ENCODE measurements around the gene RGP1. TPM values are rescaled to one million over a fixed set of nuclear protein-coding genes. Genes with fewer than 3 reads are reported as not detected.

The RGP1 gene
- total and polyA plus RNA-seq, 3 donors from 2014 or later: 21.1 to 23.9 (median 21.4) TPM

GRCh38 chr9:35766997-35767396 lies 17.9 kb downstream of the RGP1 start:
- H3K9me3 ChIP-seq: no peaks in the 10 kb centered on the region
- H3K36me3 ChIP-seq (ENCODE audit: low read depth, missing control alignments): no peaks in the 10 kb centered on the region
- WGBS, 2 donors: 81 to 89% methylated on average over 2 of the region's 2 CpGs
- no peak for DNase-seq
- H3K4me1 ChIP-seq: peaks cover 16% of the 10 kb centered on the region
- H3K27me3 ChIP-seq: no peaks in the 10 kb centered on the region
- TF ChIP-seq CTCF (IDR thresholded peaks at IDR 0.05) (no peak), POLR2A (IDR thresholded peaks at IDR 0.05) (no peak)
- H3K27ac ChIP-seq: no peak overlapping the region
- H3K4me3 ChIP-seq: no peak overlapping the region
- intact Hi-C loops (cut with DNase I; ENCODE audit: low total_unique reads): no loop called here

GRCh38 chr9:35767458-35767857 lies 18.4 kb downstream of the RGP1 start:
- Histone ChIP-seq H3K9me3 (no peaks in the 10 kb centered on the region), H3K36me3 (ENCODE audit: low read depth, missing control alignments) (no peaks in the 10 kb centered on the region), H3K27me3 (no peaks in the 10 kb centered on the region), H3K4me1 (peaks cover 16% of the 10 kb centered on the region), H3K27ac (no peak overlapping the region), H3K4me3 (no peak overlapping the region)
- no peak for DNase-seq
- no peak for TF ChIP-seq POLR2A (IDR thresholded peaks at IDR 0.05)
- TF ChIP-seq CTCF (IDR thresholded peaks at IDR 0.05): no peak
- intact Hi-C loops (cut with DNase I; ENCODE audit: low total_unique reads): no loop called here
- 91 to 94% methylated on average over 1 of the region's 1 CpG for WGBS, 2 donors

DNA sequence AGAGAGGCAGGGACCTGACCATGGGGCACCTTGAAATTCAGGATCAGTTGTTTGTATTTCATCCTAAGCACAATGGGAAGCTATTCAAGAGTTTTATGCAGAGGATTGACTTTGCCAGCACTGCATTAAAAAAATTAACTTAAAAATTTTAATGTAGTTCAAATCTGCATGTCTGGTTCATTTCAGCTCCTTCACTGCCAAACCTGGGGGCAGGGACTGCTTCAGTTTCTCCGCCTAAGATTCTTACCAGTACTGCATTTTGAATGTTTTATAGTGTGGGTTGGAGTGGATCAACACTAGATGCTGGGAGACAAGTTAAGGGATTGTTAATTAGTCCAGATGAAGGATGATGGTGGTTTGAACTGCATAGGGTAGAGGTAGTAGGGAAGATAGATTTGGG lies 20.7 kb downstream of the RGP1 start:
- Histone ChIP-seq H3K4me1 (peaks cover 16% of the 10 kb centered on the region), H3K27me3 (no peaks in the 10 kb centered on the region), H3K36me3 (ENCODE audit: low read depth, missing control alignments) (no peaks in the 10 kb centered on the region), H3K4me3 (no peak overlapping the region), H3K9me3 (no peaks in the 10 kb centered on the region), H3K27ac (no peak overlapping the region)
- intact Hi-C loops (cut with DNase I; ENCODE audit: low total_unique reads): no loop called here
- TF ChIP-seq POLR2A (IDR thresholded peaks at IDR 0.05) (no peak), CTCF (IDR thresholded peaks at IDR 0.05) (no peak)
- no peak for DNase-seq
- 92 to 97% methylated on average over 1 of the region's 1 CpG for WGBS, 2 donors

- Histone ChIP-seq H3K9me3 (no peaks in the 10 kb centered on the region), H3K4me1 (peaks cover 25% of the 10 kb centered on the region), H3K4me3 (no peak overlapping the region), H3K27me3 (no peaks in the 10 kb centered on the region), H3K36me3 (ENCODE audit: low read depth, missing control alignments) (no peaks in the 10 kb centered on the region), H3K27ac (peak overlapping the region in 1 of 2 donors; percentile 37)
- 24 to 39% methylated on average over 4 of the region's 4 CpGs for whole genome bisulfite sequencing, 2 donors
- DNase-seq: peak; percentile 60
- intact Hi-C loops (cut with DNase I; ENCODE audit: low total_unique reads): no loop called here
- TF ChIP-seq POLR2A (IDR thresholded peaks at IDR 0.05) (no peak), CTCF (IDR thresholded peaks at IDR 0.05) (no peak)
These were observed 22.0 kb downstream of the RGP1 start for GRCh38 chr9:35771075-35771433.

DNA sequence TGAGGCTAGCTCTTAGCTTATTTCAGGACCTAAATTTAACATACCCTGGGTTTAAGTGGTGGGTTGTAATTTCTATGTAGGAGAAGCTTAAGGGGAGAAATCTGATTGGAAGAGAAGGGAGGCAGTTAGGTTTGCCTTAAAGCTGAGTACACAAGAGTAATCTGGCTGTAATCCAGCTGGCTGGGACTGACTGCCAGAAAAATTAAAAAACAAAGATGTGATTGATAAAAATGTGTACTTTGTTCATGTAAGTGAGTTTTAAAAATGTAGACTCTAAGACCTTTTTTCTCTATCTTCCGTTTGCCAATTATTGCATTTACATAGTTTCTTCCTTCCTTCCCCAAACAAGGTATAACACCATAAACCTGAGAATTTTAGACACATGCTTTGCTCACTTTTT lies 22.4 kb downstream of the RGP1 start:
- intact Hi-C loops (cut with DNase I; ENCODE audit: low total_unique reads): no loop called here
- TF ChIP-seq POLR2A (IDR thresholded peaks at IDR 0.05) (no peak), CTCF (IDR thresholded peaks at IDR 0.05) (no peak)
- Histone ChIP-seq H3K36me3 (ENCODE audit: low read depth, missing control alignments) (no peaks in the 10 kb centered on the region), H3K9me3 (no peaks in the 10 kb centered on the region), H3K27ac (peak overlapping the region in 1 of 2 donors; percentile 37), H3K4me3 (no peak overlapping the region), H3K4me1 (peaks cover 25% of the 10 kb centered on the region), H3K27me3 (no peaks in the 10 kb centered on the region)
- DNase-seq: peak; percentile 43
- WGBS, 2 donors: 46 to 47% methylated on average over 1 of the region's 1 CpG

All from testis (tissue), 3 donors.